C4-2B (cell line): ENCODE data around the gene CASD1.

Source experiments
- H3K27ac ChIP-seq: fragments of 450-650 bp; 2 replicates; pipeline ENCODE4 v1.5.1; 2017
- ZFX ChIP-seq: fragments of 450-650 bp; IDR thresholded peaks from 2 replicates; pipeline ENCODE4 v1.6.1; 2017
- TF ChIP-seq, protein P1 (sequence below): fragments of 450-650 bp; conservative IDR thresholded peaks from 2 replicates; pipeline ENCODE4 v1.5.1; 2017; ENCODE audit warnings: mild to moderate bottlenecking

CASD1 gene

DNA sequence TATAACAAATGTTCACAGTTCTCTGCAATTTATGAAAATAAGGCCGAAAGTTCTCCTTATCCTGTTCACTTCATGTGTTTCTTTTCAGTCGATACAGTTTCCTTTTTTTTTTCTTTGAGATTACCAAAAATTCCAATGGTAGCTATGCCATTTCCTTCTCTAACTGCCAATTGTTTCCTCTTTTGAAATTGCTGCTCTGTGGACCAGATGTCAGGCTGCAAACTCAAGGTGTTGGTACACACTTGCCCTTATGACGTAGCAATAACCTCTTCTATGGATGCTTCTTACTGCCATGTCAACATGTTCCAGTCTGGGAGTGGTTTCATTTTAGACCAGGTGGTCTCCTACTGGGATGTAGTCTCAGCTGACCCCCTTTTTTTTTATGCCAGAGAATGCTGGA, 52.9 kb downstream of the CASD1 start:
- TF ChIP-seq, protein P1, sequence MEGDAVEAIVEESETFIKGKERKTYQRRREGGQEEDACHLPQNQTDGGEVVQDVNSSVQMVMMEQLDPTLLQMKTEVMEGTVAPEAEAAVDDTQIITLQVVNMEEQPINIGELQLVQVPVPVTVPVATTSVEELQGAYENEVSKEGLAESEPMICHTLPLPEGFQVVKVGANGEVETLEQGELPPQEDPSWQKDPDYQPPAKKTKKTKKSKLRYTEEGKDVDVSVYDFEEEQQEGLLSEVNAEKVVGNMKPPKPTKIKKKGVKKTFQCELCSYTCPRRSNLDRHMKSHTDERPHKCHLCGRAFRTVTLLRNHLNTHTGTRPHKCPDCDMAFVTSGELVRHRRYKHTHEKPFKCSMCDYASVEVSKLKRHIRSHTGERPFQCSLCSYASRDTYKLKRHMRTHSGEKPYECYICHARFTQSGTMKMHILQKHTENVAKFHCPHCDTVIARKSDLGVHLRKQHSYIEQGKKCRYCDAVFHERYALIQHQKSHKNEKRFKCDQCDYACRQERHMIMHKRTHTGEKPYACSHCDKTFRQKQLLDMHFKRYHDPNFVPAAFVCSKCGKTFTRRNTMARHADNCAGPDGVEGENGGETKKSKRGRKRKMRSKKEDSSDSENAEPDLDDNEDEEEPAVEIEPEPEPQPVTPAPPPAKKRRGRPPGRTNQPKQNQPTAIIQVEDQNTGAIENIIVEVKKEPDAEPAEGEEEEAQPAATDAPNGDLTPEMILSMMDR = no peak
- no peak for TF ChIP-seq ZFX
- H3K27ac ChIP-seq = no peak overlapping the region

DNA sequence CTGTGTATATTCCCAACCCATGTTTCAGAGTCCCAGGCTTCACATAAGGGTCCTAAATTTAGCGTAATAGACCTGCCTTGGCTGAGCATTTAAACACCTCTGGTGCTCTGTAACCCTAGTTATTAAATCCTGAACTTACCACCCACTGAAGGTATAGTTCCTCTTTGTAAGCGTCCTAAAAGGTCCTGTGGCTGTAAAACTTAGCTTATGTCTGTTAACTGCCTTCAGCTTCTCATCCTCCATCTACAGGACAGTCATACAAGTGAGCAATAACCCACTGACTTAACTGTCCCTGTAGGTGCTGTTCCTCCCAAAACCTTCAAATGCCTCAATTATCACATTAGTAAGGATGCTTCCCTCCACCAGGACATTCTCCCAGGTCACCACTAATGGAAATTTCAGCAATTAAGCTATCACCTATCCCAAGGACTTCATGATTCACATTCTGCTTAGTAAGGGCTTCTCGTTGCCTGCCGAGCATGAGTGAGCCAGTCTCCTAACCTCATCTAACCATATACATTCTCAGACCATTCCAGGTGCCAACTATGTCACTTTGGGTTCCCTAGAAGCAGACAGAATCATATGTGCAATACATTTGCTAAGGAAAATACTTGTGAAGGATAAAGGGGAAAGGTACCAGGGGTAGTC, 55.8 kb downstream of the CASD1 start:
- TF ChIP-seq, protein P1 = no peak
- no peak for TF ChIP-seq ZFX
- H3K27ac ChIP-seq = no peak overlapping the region

DNA sequence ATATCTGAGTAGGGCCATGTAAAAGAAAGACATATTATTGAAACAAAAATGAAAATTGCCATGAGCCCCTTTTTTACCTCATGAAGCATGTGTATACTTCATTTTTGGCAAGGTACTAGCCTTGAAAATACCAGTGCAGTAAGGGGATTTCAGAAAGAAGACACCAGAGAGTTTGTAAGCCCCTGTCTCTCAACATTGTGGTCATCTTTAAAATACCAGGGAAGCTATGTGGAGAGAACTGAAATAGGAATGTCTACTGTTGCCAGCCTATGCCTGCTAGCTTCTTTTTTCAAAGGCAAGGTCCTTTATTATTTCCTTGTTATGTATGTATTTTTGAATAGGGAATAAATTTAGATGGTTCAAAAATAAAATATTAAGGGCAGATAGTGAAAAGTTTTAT, 57.8 kb downstream of the CASD1 start:
- H3K27ac ChIP-seq = no peak overlapping the region
- TF ChIP-seq, protein P1 = no peak
- no peak for TF ChIP-seq ZFX

DNA sequence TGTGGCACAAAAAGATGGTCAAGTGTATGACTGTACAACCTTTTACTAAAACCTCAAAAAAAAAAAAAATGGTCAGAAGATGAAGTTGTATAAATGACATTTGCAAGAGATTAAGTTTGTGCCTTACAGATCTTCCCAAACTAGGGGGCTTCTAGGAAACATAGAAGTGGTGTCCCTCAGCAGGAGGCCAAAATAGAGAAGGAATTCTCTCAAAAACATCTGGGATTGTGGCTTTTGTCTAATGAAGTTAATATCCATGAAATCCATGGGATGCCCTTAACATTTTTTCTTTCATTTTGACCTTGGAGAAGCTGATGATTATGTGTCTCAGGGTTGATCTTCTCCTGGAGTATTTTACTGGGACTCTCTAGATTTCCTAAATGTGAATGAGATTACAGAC, 62.2 kb downstream of the CASD1 start:
- H3K27ac ChIP-seq = no peak overlapping the region

DNA sequence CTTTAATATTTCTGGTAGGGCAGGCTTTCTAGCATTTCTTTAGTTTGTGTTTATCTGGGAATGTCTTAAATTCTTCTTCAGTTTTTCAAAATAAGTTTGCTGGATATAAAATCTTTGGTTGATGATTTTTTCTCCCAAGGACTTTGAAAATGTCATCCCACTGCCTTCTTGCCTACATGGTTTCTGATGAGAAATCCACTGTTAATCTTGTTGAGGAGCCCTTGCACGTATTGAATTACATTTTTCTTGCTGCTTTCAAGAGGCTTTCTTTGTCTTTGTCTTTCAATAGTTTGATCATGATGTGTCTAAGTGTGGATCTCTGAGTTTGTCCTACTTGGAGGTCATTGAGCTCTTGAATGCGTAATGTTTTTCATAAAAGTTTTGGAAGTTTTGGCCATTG, 66.0 kb downstream of the CASD1 start:
- no peak overlapping the region for H3K27ac ChIP-seq
- TF ChIP-seq ZFX = no peak
- TF ChIP-seq, protein P1 = no peak

More for the DNA sequence above, 62.2 kb downstream of the CASD1 start:
- TF ChIP-seq, protein P1 = no peak
- no peak for TF ChIP-seq ZFX

DNA sequence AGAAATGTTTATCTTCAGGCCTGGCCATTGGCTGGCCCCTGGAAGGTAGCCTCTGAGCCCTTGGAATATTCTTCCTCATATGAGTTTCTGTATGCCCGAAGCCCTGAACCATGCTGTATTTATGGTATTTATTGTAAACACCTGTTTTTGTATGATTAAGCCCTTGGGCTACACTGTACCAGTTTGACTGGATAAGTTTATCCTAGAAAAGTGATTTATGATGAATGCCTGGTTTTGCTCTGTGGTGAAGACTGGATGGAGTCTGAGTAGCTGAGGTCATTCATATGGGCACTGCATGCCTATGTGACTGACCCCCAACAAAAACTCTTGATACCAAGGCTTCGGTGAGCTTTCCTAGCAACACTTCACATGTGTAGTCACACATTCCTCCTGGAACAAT, 66.7 kb downstream of the CASD1 start:
- no peak overlapping the region for H3K27ac ChIP-seq
- TF ChIP-seq ZFX = no peak
- TF ChIP-seq, protein P1 = no peak

DNA sequence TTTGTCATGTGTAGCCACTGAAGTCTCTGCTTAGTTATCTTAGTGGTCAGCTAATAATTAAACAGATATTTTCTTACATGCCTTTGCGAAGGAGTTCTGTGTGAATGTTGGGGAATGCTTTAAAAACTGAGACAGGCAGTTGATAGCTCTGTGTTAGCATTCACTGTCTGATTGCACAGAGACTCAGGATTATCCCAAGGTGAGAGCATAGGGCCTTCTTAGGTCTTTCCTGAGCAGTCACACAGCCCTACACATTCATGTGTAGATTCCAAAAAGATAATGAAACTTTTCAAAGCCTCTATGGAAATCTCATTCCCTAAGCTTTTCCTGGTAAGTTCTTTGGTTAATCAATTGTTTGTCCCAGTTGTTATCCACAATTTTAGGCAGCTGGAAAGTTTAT, 67.7 kb downstream of the CASD1 start:
- H3K27ac ChIP-seq = no peak overlapping the region
- TF ChIP-seq, protein P1 = no peak
- no peak for TF ChIP-seq ZFX
